ENCODE measurements around the gene SRGAP1. TPM values are rescaled to one million over a fixed set of nuclear protein-coding genes. Genes with fewer than 3 reads are reported as not detected.

SRGAP1 gene
- polyA plus RNA-seq, 1 donor (not counting 4 experiments of a cell fraction or from before 2014, with no cell fraction given) = 4.5 TPM

DNA sequence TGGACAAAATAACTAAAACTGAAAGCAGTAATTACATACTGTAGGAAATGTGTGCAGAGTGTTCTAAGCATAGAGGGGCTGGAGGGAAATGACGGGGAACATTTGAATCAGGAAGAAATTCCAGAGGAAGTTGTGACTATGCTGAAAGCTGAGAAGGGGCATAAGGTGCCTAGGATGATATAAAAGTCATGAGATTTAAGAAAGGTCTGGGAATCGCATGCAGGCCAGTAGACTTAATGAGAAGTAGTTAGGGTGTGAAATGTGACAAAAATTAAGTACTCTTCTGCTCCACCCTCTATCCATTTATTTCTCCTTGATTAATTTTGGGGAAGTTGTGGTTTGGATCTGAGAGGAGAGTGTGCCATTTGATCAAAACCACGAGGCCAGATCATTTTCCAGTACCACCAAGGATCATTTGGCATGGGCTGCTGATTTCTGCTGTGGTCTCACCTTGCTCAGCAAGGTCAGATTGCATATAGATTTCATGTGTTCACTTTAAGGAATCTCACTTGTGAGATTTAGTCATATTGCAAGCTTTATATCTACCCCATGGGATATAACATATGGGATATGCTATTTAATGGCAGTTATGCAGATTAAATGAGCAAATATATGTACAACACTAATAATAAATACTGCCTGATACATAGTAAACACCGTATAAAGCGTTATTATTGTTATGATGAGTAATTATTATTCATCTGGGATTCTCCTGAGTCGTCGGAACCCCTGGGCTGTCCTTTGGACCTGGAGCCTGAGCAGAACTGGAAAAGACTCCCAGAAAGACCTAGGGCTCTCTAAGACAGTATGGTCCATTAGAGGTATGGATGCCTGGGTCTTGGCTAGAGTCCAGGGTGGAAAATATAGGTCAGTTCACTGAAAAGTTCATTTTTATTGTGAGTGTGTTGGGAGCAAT lies 72.3 kb downstream of the SRGAP1 start:
- no peaks in the 10 kb centered on the region for H3K9me1 ChIP-seq (ENCODE audit: control insufficient read depth, extremely low read depth, insufficient read depth, low read length)
- TF ChIP-seq, protein P1, sequence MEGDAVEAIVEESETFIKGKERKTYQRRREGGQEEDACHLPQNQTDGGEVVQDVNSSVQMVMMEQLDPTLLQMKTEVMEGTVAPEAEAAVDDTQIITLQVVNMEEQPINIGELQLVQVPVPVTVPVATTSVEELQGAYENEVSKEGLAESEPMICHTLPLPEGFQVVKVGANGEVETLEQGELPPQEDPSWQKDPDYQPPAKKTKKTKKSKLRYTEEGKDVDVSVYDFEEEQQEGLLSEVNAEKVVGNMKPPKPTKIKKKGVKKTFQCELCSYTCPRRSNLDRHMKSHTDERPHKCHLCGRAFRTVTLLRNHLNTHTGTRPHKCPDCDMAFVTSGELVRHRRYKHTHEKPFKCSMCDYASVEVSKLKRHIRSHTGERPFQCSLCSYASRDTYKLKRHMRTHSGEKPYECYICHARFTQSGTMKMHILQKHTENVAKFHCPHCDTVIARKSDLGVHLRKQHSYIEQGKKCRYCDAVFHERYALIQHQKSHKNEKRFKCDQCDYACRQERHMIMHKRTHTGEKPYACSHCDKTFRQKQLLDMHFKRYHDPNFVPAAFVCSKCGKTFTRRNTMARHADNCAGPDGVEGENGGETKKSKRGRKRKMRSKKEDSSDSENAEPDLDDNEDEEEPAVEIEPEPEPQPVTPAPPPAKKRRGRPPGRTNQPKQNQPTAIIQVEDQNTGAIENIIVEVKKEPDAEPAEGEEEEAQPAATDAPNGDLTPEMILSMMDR (optimal IDR thresholded peaks at IDR 0.05 in 1 of 3, IDR thresholded peaks at IDR 0.05 in 1 of 3, conservative IDR thresholded peaks at IDR 0.05 in 1 of 3; ENCODE audit: extremely low read depth in 1 of 3, insufficient read depth in 2 of 3, low read length in 3 of 3) = no peak
- no peak for TF ChIP-seq EZH2 (IDR thresholded peaks at IDR 0.05; ENCODE audit: low read length)
- H3K4me1 ChIP-seq (ENCODE audit: control insufficient read depth, extremely low read depth, insufficient read depth, low read length) = peaks cover 55% of the 10 kb centered on the region
- FAIRE-seq = no peak
- DNase-seq (ENCODE audit: low read depth, low spot score) = no peak
- no peaks in the 10 kb centered on the region for H3K9me3 ChIP-seq (ENCODE audit: control insufficient read depth, low read depth, low read length)
- no peak overlapping the region for H2AFZ ChIP-seq (ENCODE audit: control insufficient read depth, low read length)
- H3K4me3 ChIP-seq (ENCODE audit: control insufficient read depth in 2 of 3, extremely low read depth in 1 of 3, insufficient read depth in 2 of 3, low read depth in 1 of 3, low read length in 3 of 3) = peak overlapping the region in 1 of 3 experiments; percentile 13
- peak overlapping the region; percentile 66 for H3K9ac ChIP-seq (ENCODE audit: control insufficient read depth, extremely low read depth, insufficient read depth, low read length)
- peak overlapping the region; percentile 97 for H3K27ac ChIP-seq (ENCODE audit: control insufficient read depth, insufficient read depth, low read length)
- dilution Hi-C loops (cut with MboI; ENCODE audit: extremely low pct_ligation_motif_present, low sequenced_read_pairs) = no loop called here
- no peaks in the 10 kb centered on the region for H4K20me1 ChIP-seq (ENCODE audit: control insufficient read depth, extremely low read depth, insufficient read depth, low read length)
- H3K79me2 ChIP-seq (ENCODE audit: control insufficient read depth, insufficient read depth, low read length) = peaks cover 47% of the 10 kb centered on the region
- peak overlapping the region; percentile 54 for H3K4me2 ChIP-seq (ENCODE audit: control insufficient read depth, extremely low read depth, insufficient read depth, low read depth, low read length)
- peaks cover 0 to 3% of the 10 kb centered on the region in 2 experiments for H3K36me3 ChIP-seq (ENCODE audit: control insufficient read depth in 2 of 2, extremely low read depth in 1 of 2, insufficient read depth in 2 of 2, low read length in 2 of 2)
- no peaks in the 10 kb centered on the region for H3K27me3 ChIP-seq (ENCODE audit: control insufficient read depth, extremely low read depth, insufficient read depth, low read length)

DNA sequence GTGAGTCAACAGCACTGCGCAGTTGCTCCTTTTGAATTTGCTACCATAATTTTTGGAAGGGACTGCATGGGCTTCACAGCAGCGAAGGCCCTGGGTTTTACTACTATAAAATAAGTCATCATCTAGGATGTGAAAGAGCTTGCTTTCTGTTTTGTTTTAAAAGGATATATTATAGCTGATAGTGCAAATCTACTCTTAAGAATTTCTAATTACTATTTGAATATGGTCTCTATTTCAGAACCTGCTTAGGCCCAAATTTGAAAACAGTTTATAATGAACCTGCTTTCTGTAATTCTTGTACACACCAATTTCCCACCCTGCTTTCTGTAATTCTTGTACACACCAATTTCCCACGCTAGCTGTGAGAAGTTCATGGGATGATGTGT lies 73.0 kb downstream of the SRGAP1 start:
- Histone ChIP-seq H3K4me1 (ENCODE audit: control insufficient read depth, extremely low read depth, insufficient read depth, low read length) (peaks cover 61% of the 10 kb centered on the region), H4K20me1 (ENCODE audit: control insufficient read depth, extremely low read depth, insufficient read depth, low read length) (no peaks in the 10 kb centered on the region), H3K27me3 (ENCODE audit: control insufficient read depth, extremely low read depth, insufficient read depth, low read length) (no peaks in the 10 kb centered on the region), H3K9me1 (ENCODE audit: control insufficient read depth, extremely low read depth, insufficient read depth, low read length) (no peaks in the 10 kb centered on the region), H3K9me3 (ENCODE audit: control insufficient read depth, low read depth, low read length) (no peaks in the 10 kb centered on the region), H3K36me3 (ENCODE audit: control insufficient read depth in 2 of 2, extremely low read depth in 1 of 2, insufficient read depth in 2 of 2, low read length in 2 of 2) (peaks cover 0 to 3% of the 10 kb centered on the region in 2 experiments), H2AFZ (ENCODE audit: control insufficient read depth, low read length) (no peak overlapping the region), H3K79me2 (ENCODE audit: control insufficient read depth, insufficient read depth, low read length) (peaks cover 44% of the 10 kb centered on the region), H3K4me3 (ENCODE audit: control insufficient read depth in 2 of 3, extremely low read depth in 1 of 3, insufficient read depth in 2 of 3, low read depth in 1 of 3, low read length in 3 of 3) (no peak overlapping the region), H3K9ac (ENCODE audit: control insufficient read depth, extremely low read depth, insufficient read depth, low read length) (peak overlapping the region; percentile 66), H3K27ac (ENCODE audit: control insufficient read depth, insufficient read depth, low read length) (peak overlapping the region; percentile 97), H3K4me2 (ENCODE audit: control insufficient read depth, extremely low read depth, insufficient read depth, low read depth, low read length) (peak overlapping the region; percentile 54)
- no peak for DNase-seq (ENCODE audit: low read depth, low spot score)
- FAIRE-seq = no peak
- no peak for TF ChIP-seq EZH2 (IDR thresholded peaks at IDR 0.05; ENCODE audit: low read length)
- TF ChIP-seq, protein P1 (optimal IDR thresholded peaks at IDR 0.05 in 1 of 3, IDR thresholded peaks at IDR 0.05 in 1 of 3, conservative IDR thresholded peaks at IDR 0.05 in 1 of 3; ENCODE audit: extremely low read depth in 1 of 3, insufficient read depth in 2 of 3, low read length in 3 of 3) = no peak
- dilution Hi-C loops (cut with MboI; ENCODE audit: extremely low pct_ligation_motif_present, low sequenced_read_pairs) = no loop called here
